Neural progenitor cell (in vitro differentiated cells): ENCODE data around the gene GCNA. TPM values are rescaled to one million over a fixed set of nuclear protein-coding genes. Genes with fewer than 3 reads are reported as not detected.

Source experiments
- DNase-seq: peaks from one replicate; pipeline ENCODE4 v3.0.0-alpha.2; 2016; ENCODE audit warnings: low spot score
- H2AFZ ChIP-seq: fragments of 200-600 bp; sonication (generic); replicated peaks from 2 replicates; pipeline ENCODE4 v1.6.1; 2016; ENCODE audit warnings: antibody characterized with exemption
- H3F3A ChIP-seq: fragments of 200-600 bp; sonication (generic); 2 replicates; pipeline ENCODE4 v1.6.1; 2016; ENCODE audit warnings: antibody characterized with exemption, low read depth
- H3K27ac ChIP-seq: fragments of 200-600 bp; sonication (generic); 2 replicates; pipeline ENCODE4 v1.5.1; 2016; ENCODE audit warnings: mild to moderate bottlenecking
- H3K27me3 ChIP-seq: fragments of 200-600 bp; sonication (generic); 2 replicates; pipeline ENCODE4 v1.6.1; 2016; ENCODE audit warnings: mild to moderate bottlenecking, moderate library complexity
- H3K36me3 ChIP-seq: fragments of 200-600 bp; sonication (generic); 2 replicates; pipeline ENCODE4 v1.5.1; 2016
- H3K4me1 ChIP-seq: fragments of 200-600 bp; sonication (generic); 2 replicates; pipeline ENCODE4 v1.6.1; 2016; ENCODE audit warnings: mixed run types
- H3K4me2 ChIP-seq: fragments of 200-600 bp; sonication (generic); 2 replicates; pipeline ENCODE4 v1.6.1; 2016
- H3K4me3 ChIP-seq: fragments of 200-600 bp; sonication (generic); 2 replicates; pipeline ENCODE4 v1.5.1; 2016
- H3K79me2 ChIP-seq: fragments of 200-600 bp; sonication (generic); 2 replicates; pipeline ENCODE4 v1.6.1; 2016; ENCODE audit warnings: low read depth
- H3K9ac ChIP-seq: fragments of 200-600 bp; sonication (generic); 2 replicates; pipeline ENCODE4 v1.6.1; 2016
- H3K9me3 ChIP-seq: fragments of 200-600 bp; sonication (generic); 2 replicates; pipeline ENCODE4 v1.5.1; 2016; ENCODE audit warnings: low read depth
- H4K20me1 ChIP-seq: fragments of 200-600 bp; sonication (generic); 2 replicates; pipeline ENCODE4 v1.6.1; 2016; ENCODE audit warnings: low read depth
- H3K27ac Mint-ChIP-seq: 3 replicates; pipeline ENCODE4 v1.8.0; 2021; ENCODE audit warnings: mixed read lengths
- H3K27me3 Mint-ChIP-seq: 2 replicates; pipeline ENCODE4 v1.8.0; 2022; ENCODE audit warnings: low read depth, mild to moderate bottlenecking, inconsistent platforms, moderate library complexity, mixed read lengths; ENCODE audit not compliant: insufficient read depth
- H3K36me3 Mint-ChIP-seq: 3 replicates; pipeline ENCODE4 v1.8.0; 2021; ENCODE audit warnings: mixed read lengths
- H3K4me1 Mint-ChIP-seq: 3 replicates; pipeline ENCODE4 v1.8.0; 2021; ENCODE audit warnings: mixed read lengths
- H3K4me3 Mint-ChIP-seq: 3 replicates; pipeline ENCODE4 v1.8.0; 2021; ENCODE audit warnings: mild to moderate bottlenecking, moderate library complexity, mixed read lengths
- H3K9me3 Mint-ChIP-seq: 3 replicates; pipeline ENCODE4 v1.8.0; 2020; ENCODE audit warnings: mixed read lengths
- EZH2 ChIP-seq: fragments of 200-600 bp; sonication (generic); IDR thresholded peaks from 2 replicates; pipeline ENCODE4 v1.6.1; 2017; ENCODE audit warnings: antibody characterized with exemption, mild to moderate bottlenecking, moderate library complexity
- EZH2phosphoT487 ChIP-seq: fragments of 200-600 bp; sonication (generic); IDR thresholded peaks from 2 replicates; pipeline ENCODE4 v1.6.1; 2017; ENCODE audit warnings: antibody characterized with exemption
- total RNA-seq: library from RNA; depleted of rRNA; stranded (reverse); fragments of >200 nt; gene quantifications from 2 replicates; pipeline ENCODE4 v1.2.3, GENCODE V29; 2015; ENCODE audit warnings: low replicate concordance
- TF ChIP-seq, protein P1 (sequence below): fragments of 200-600 bp; sonication (generic); IDR thresholded peaks from 2 replicates; pipeline ENCODE4 v1.5.1; 2017; ENCODE audit warnings: antibody characterized with exemption, mild to moderate bottlenecking

The GCNA gene
- total RNA-seq, 1 donor from 2014 or later = 0.97 TPM

DNA sequence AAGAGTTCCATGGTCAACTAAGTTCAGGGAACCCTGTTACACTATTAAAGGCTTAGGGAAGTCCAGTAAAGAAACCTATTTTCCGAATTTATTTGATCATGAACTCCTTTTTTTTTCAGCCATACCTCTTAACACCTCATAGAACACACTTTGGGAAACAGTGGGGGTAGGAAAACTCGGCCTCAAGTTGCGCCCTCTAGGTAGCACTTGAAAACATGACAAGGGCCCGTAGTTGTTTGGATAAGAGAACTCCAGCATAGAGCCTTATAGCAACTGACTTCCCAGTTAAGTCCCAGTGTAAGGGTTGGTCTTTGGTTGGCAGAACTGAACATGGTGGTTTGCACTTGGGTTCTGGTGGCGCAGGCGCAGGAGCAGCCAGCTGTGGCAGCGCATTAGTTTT, 30.9 kb upstream of the GCNA start:
- peaks cover 9% of the 10 kb centered on the region for H3K36me3 ChIP-seq
- no peaks in the 10 kb centered on the region for H3K27me3 Mint-ChIP-seq
- H4K20me1 ChIP-seq = peaks cover 58% of the 10 kb centered on the region
- no peaks in the 10 kb centered on the region for H3K4me1 Mint-ChIP-seq
- peaks cover 13% of the 10 kb centered on the region for H3K36me3 Mint-ChIP-seq
- H2AFZ ChIP-seq = no peak overlapping the region
- TF ChIP-seq EZH2phosphoT487 = no peak
- TF ChIP-seq, protein P1, sequence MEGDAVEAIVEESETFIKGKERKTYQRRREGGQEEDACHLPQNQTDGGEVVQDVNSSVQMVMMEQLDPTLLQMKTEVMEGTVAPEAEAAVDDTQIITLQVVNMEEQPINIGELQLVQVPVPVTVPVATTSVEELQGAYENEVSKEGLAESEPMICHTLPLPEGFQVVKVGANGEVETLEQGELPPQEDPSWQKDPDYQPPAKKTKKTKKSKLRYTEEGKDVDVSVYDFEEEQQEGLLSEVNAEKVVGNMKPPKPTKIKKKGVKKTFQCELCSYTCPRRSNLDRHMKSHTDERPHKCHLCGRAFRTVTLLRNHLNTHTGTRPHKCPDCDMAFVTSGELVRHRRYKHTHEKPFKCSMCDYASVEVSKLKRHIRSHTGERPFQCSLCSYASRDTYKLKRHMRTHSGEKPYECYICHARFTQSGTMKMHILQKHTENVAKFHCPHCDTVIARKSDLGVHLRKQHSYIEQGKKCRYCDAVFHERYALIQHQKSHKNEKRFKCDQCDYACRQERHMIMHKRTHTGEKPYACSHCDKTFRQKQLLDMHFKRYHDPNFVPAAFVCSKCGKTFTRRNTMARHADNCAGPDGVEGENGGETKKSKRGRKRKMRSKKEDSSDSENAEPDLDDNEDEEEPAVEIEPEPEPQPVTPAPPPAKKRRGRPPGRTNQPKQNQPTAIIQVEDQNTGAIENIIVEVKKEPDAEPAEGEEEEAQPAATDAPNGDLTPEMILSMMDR = peak; percentile 7
- H3K9me3 Mint-ChIP-seq = no peaks in the 10 kb centered on the region
- DNase-seq = no peak
- H3K4me2 ChIP-seq = no peak overlapping the region
- no peaks in the 10 kb centered on the region for H3K9me3 ChIP-seq
- no peak overlapping the region for H3K27ac Mint-ChIP-seq
- no peaks in the 10 kb centered on the region for H3K4me1 ChIP-seq
- H3K79me2 ChIP-seq = peaks cover 80% of the 10 kb centered on the region
- H3F3A ChIP-seq = no peaks in the 10 kb centered on the region
- no peak overlapping the region for H3K4me3 Mint-ChIP-seq
- H3K4me3 ChIP-seq = no peak overlapping the region
- H3K27me3 ChIP-seq = no peaks in the 10 kb centered on the region
- H3K9ac ChIP-seq = no peak overlapping the region
- no peak overlapping the region for H3K27ac ChIP-seq

DNA sequence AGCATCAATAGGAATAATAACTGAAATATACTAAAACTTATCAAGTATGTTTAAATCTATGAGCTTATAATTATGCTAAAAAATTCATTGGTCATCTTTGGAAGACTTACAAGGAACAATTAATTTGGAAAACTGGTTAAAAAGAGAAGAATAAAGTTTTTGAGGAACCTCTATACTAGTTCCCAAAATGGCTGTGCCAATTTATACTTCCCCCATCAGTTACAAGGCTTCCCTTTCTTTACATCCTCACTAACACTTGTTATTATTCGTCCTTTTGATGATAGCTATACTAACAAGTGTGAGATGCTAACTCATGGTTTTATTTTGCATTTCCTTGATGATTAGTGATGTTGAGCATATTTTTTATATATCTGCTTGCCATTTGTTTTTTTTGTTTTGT, 28.3 kb upstream of the GCNA start:
- peaks cover 13% of the 10 kb centered on the region for H3K36me3 Mint-ChIP-seq
- H4K20me1 ChIP-seq = peaks cover 31% of the 10 kb centered on the region

DNA sequence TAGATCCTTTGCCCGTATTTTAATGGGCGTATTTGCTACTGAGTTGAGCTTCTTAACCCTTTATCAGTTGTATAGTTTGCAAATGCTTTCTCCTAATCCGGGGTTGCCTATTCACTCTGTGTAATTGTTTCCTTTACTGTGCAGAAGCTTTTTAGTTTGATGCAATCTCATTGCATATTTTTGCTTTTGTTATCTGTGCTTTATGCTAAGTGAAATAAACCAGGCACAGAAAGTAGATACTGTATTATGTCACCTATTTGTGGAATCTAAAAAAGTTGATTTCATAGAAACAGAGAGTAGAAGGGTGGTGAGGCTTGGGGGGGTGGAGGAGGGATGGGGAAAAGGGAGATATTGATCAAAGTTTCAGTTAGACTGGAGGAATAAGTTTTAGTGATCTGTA, 27.7 kb upstream of the GCNA start:
- Histone ChIP-seq H3K4me1 (no peaks in the 10 kb centered on the region), H4K20me1 (peaks cover 27% of the 10 kb centered on the region), H2AFZ (no peak overlapping the region), H3K9ac (no peak overlapping the region), H3K27ac (no peak overlapping the region), H3K27me3 (no peaks in the 10 kb centered on the region), H3K4me3 (no peak overlapping the region), H3K36me3 (peaks cover 9% of the 10 kb centered on the region), H3K79me2 (peaks cover 59% of the 10 kb centered on the region), H3K4me2 (no peak overlapping the region), H3K9me3 (no peaks in the 10 kb centered on the region), H3F3A (no peaks in the 10 kb centered on the region)
- H3K9me3 Mint-ChIP-seq = no peaks in the 10 kb centered on the region
- peaks cover 15% of the 10 kb centered on the region for H3K36me3 Mint-ChIP-seq
- DNase-seq = no peak
- no peaks in the 10 kb centered on the region for H3K4me1 Mint-ChIP-seq
- no peak overlapping the region for H3K27ac Mint-ChIP-seq
- no peaks in the 10 kb centered on the region for H3K27me3 Mint-ChIP-seq
- TF ChIP-seq EZH2 = no peak
- TF ChIP-seq EZH2phosphoT487 = no peak
- TF ChIP-seq, protein P1 = no peak
- H3K4me3 Mint-ChIP-seq = no peak overlapping the region

More for the DNA sequence above, 28.3 kb upstream of the GCNA start:
- no peak overlapping the region for H3K4me3 Mint-ChIP-seq
- no peaks in the 10 kb centered on the region for H3K9me3 Mint-ChIP-seq
- H3F3A ChIP-seq = no peaks in the 10 kb centered on the region
- TF ChIP-seq EZH2phosphoT487 (no peak), EZH2 (no peak)
- TF ChIP-seq, protein P1 = no peak
- H3K27ac ChIP-seq = no peak overlapping the region
- no peak for DNase-seq
- H3K4me1 ChIP-seq = no peaks in the 10 kb centered on the region
- H3K9ac ChIP-seq = no peak overlapping the region
- peaks cover 9% of the 10 kb centered on the region for H3K36me3 ChIP-seq
- no peaks in the 10 kb centered on the region for H3K9me3 ChIP-seq
- H3K4me3 ChIP-seq = no peak overlapping the region
- H3K27me3 ChIP-seq = no peaks in the 10 kb centered on the region
- H2AFZ ChIP-seq = no peak overlapping the region
- no peak overlapping the region for H3K4me2 ChIP-seq
- H3K79me2 ChIP-seq = peaks cover 65% of the 10 kb centered on the region
- no peak overlapping the region for H3K27ac Mint-ChIP-seq
- no peaks in the 10 kb centered on the region for H3K4me1 Mint-ChIP-seq
- no peaks in the 10 kb centered on the region for H3K27me3 Mint-ChIP-seq
